ENCODE measurements around the gene SP1. TPM values are rescaled to one million over a fixed set of nuclear protein-coding genes. Genes with fewer than 3 reads are reported as not detected.

SP1 gene
- total RNA-seq, 1 experiment from 2014 or later, result 76.8 TPM

DNA sequence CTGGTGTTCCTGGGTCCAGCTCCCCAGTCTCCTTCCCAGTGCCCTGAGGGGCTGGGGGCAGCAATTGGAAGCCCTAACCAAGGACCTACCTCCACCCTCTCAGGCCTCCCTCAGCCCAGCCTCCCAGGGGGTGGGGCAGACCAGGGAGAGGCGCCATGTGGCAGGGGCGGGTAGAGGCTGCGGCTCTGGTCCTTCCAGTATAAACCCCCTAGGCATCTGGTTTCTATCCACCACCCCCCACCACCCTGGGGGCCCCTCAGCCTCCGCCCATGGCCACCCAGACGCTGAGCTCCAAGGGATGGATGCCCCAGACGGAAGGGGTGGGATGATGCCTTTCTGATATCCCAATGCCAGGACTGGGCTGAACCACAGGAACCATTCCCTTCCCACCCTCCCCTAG lies 41.1 kb upstream of the SP1 start:
- Histone ChIP-seq H4K91ac (ENCODE audit: insufficient read length, low read depth, low read length) (no peak overlapping the region), H3K27ac (ENCODE audit: insufficient read length, low read depth, low read length) (no peak overlapping the region), H4K20me1 (ENCODE audit: control insufficient read depth, insufficient read depth, insufficient read length) (no peaks in the 10 kb centered on the region), H3K9ac (ENCODE audit: extremely low read depth, insufficient read length, low read length) (no peak overlapping the region), H3K79me1 (ENCODE audit: insufficient read depth, low read depth, low read length, poor library complexity, severe bottlenecking) (no peaks in the 10 kb centered on the region), H2AFZ (ENCODE audit: low read length) (no peak overlapping the region), H2BK15ac (ENCODE audit: low read depth, low read length) (no peak overlapping the region), H3K18ac (ENCODE audit: insufficient read length, low read depth, low read length) (no peak overlapping the region), H4K5ac (ENCODE audit: insufficient read length, low read depth, low read length) (no peak overlapping the region), H3K23ac (ENCODE audit: insufficient read length, low read depth, low read length) (no peak overlapping the region), H4K8ac (replicated peaks; ENCODE audit: insufficient read length, low read depth, low read length) (no peak overlapping the region), H3K4me2 (ENCODE audit: insufficient read depth, insufficient read length, low read length) (no peak overlapping the region), H3K23me2 (ENCODE audit: insufficient read length, low read depth, low read length, poor library complexity, severe bottlenecking) (no peaks in the 10 kb centered on the region), H2BK20ac (ENCODE audit: low read depth, low read length, poor library complexity, severe bottlenecking) (no peak overlapping the region), H3K27me3 (ENCODE audit: insufficient read depth, low read length) (no peaks in the 10 kb centered on the region; the same call in 1 of the 2 replicates), H3K56ac (ENCODE audit: insufficient read length, low read depth, low read length) (no peak overlapping the region), H3K14ac (ENCODE audit: insufficient read depth, low read length) (no peak overlapping the region), H3T11ph (ENCODE audit: low read length) (no peak overlapping the region), H3K9me3 (ENCODE audit: control insufficient read depth, low read depth, low read length) (no peaks in the 10 kb centered on the region), H2BK12ac (ENCODE audit: insufficient read length, low read depth, low read length) (no peak overlapping the region), H2BK120ac (ENCODE audit: low read depth, low read length, poor library complexity, severe bottlenecking) (no peak overlapping the region), H2BK5ac (ENCODE audit: insufficient read length, low read length) (no peak overlapping the region), H3K4ac (ENCODE audit: low read depth, low read length) (no peak overlapping the region), H3K4me1 (ENCODE audit: insufficient read depth, low read length) (no peaks in the 10 kb centered on the region; the same call in 1 of the 2 replicates), H2AK5ac (ENCODE audit: insufficient read length, low read length) (no peak overlapping the region), H3K79me2 (ENCODE audit: insufficient read depth, low read length) (no peaks in the 10 kb centered on the region)
- H3K36me3 Mint-ChIP-seq (ENCODE audit: insufficient read depth in 1 of 3, low read depth in 3 of 3), result no peaks in the 10 kb centered on the region
- peaks cover 82% of the 10 kb centered on the region for H3K27me3 Mint-ChIP-seq (ENCODE audit: low read depth)
- TF ChIP-seq, protein P1, sequence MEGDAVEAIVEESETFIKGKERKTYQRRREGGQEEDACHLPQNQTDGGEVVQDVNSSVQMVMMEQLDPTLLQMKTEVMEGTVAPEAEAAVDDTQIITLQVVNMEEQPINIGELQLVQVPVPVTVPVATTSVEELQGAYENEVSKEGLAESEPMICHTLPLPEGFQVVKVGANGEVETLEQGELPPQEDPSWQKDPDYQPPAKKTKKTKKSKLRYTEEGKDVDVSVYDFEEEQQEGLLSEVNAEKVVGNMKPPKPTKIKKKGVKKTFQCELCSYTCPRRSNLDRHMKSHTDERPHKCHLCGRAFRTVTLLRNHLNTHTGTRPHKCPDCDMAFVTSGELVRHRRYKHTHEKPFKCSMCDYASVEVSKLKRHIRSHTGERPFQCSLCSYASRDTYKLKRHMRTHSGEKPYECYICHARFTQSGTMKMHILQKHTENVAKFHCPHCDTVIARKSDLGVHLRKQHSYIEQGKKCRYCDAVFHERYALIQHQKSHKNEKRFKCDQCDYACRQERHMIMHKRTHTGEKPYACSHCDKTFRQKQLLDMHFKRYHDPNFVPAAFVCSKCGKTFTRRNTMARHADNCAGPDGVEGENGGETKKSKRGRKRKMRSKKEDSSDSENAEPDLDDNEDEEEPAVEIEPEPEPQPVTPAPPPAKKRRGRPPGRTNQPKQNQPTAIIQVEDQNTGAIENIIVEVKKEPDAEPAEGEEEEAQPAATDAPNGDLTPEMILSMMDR (conservative IDR thresholded peaks at IDR 0.05), result no peak
- WGBS (ENCODE audit: extremely low coverage, insufficient read length, low lambda C conversion rate), result no CpG with 5 or more reads among the region's 6 CpGs
- no peak for DNase-seq
- no peaks in the 10 kb centered on the region for H3K9me3 Mint-ChIP-seq
- H3K4me3 Mint-ChIP-seq, result no peak overlapping the region
- H3K4me1 Mint-ChIP-seq, result peaks cover 18 to 27% of the 10 kb centered on the region in 2 experiments
- H3K27ac Mint-ChIP-seq, result no peak overlapping the region

Measured in H9 (cell line).